ENCODE results near the gene RTKN2. TPM values are rescaled to one million over a fixed set of nuclear protein-coding genes. Genes with fewer than 3 reads are reported as not detected.

The RTKN2 gene
- total and polyA plus RNA-seq, 2 of the 4 experiments (the other 2 are of a cell fraction), result 0.75 to 0.90 TPM

DNA sequence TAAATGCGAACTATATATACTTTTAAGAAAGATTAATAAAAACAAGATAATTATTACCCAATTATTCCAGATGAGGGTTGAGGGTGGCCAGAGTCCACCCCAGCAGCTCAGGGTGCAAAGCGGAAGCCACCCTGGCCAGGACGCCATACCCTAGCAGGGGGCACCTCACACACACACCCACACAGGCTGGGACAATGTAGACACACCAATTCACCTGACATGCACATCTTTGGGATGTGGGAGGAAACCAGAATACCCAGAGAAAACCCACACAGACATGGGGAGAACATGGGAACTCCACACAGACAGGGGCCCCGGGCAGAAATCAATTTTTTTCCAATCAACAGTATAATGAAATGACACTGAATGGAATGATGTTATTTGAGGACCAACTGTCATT lies 86.0 kb downstream of the RTKN2 start:
- Histone ChIP-seq H3K9ac (ENCODE audit: low read depth, low read length) (no peak overlapping the region), H3K9me3 (ENCODE audit: control insufficient read depth, insufficient read depth, low read length) (peaks cover 3% of the 10 kb centered on the region), H3K27ac (ENCODE audit: insufficient read depth, low read length) (no peak overlapping the region), H3K18ac (ENCODE audit: low read depth, low read length) (no peak overlapping the region), H2BK5ac (ENCODE audit: low read depth, low read length, poor library complexity, severe bottlenecking) (no peak overlapping the region), H3K56ac (ENCODE audit: extremely low read depth, insufficient read depth, low read length) (no peak overlapping the region), H3K23ac (ENCODE audit: low read depth, low read length) (no peak overlapping the region), H2BK20ac (ENCODE audit: low read depth, low read length) (no peak overlapping the region), H2AFZ (replicated peaks; ENCODE audit: low read length, poor library complexity) (no peak overlapping the region), H3K14ac (replicated peaks; ENCODE audit: low read depth, low read length) (no peak overlapping the region), H2AK9ac (replicated peaks; ENCODE audit: low read depth, low read length, poor library complexity) (no peak overlapping the region), H3K27me3 (ENCODE audit: control insufficient read depth, insufficient read depth, low read length) (no peaks in the 10 kb centered on the region), H4K5ac (ENCODE audit: low read depth, low read length) (no peak overlapping the region), H2AK5ac (ENCODE audit: low read depth, low read length) (no peak overlapping the region), H3K9me1 (ENCODE audit: insufficient read depth, low read length) (no peaks in the 10 kb centered on the region), H4K20me1 (ENCODE audit: insufficient read depth, low read length) (no peaks in the 10 kb centered on the region), H3K36me3 (ENCODE audit: control insufficient read depth, insufficient read depth, low read length) (no peaks in the 10 kb centered on the region), H2BK120ac (ENCODE audit: low read depth, low read length) (no peak overlapping the region), H2BK15ac (ENCODE audit: low read depth, low read length) (no peak overlapping the region), H3K4me3 (ENCODE audit: insufficient read depth, low read depth, low read length) (no peak overlapping the region), H3K4ac (ENCODE audit: low read depth, low read length) (no peak overlapping the region), H3K4me1 (ENCODE audit: control insufficient read depth, insufficient read depth, low read length) (no peaks in the 10 kb centered on the region; the same call in 1 of the 2 replicates), H3K79me1 (ENCODE audit: low read depth in 1 of 2, low read length in 2 of 2) (no peaks in the 10 kb centered on the region), H4K8ac (ENCODE audit: low read depth in 2 of 2, low read length in 2 of 2) (no peak overlapping the region), H3K4me2 (ENCODE audit: low read depth, low read length) (no peak overlapping the region), H4K91ac (ENCODE audit: insufficient read depth, low read depth, low read length) (no peak overlapping the region)
- ChIA-PET CTCF (no interaction called here), POLR2A (ENCODE audit: unreplicated experiment) (no interaction called here)
- dilution Hi-C loops (cut with HindIII; ENCODE audit: low sequenced_read_pairs, unreplicated experiment), result no loop called here
- intact Hi-C loops (cut with micrococcal nuclease), result no loop called here
- DNase-seq (no peak), ATAC-seq (ENCODE audit: low read depth) (no peak)
- in situ Hi-C loops (cut with MboI; ENCODE audit: low sequenced_read_pairs), result no loop called here
- no TSS peak for BruUV-seq (replicated peaks)
- TF ChIP-seq, protein P1, sequence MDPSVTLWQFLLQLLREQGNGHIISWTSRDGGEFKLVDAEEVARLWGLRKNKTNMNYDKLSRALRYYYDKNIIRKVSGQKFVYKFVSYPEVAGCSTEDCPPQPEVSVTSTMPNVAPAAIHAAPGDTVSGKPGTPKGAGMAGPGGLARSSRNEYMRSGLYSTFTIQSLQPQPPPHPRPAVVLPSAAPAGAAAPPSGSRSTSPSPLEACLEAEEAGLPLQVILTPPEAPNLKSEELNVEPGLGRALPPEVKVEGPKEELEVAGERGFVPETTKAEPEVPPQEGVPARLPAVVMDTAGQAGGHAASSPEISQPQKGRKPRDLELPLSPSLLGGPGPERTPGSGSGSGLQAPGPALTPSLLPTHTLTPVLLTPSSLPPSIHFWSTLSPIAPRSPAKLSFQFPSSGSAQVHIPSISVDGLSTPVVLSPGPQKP (IDR thresholded peaks at IDR 0.05; ENCODE audit: borderline replicate concordance, low read depth, low read length), result no peak
- no peak for TF ChIP-seq RFX5 (IDR thresholded peaks at IDR 0.05; ENCODE audit: low read depth, low read length)
- no peak for TF ChIP-seq BHLHE40 (IDR thresholded peaks at IDR 0.05; ENCODE audit: low read depth, low read length)
- TF ChIP-seq CEBPB (IDR thresholded peaks at IDR 0.05; ENCODE audit: low read depth, low read length), result no peak
- no CpG with 5 or more reads among the region's 4 CpGs for WGBS, 2 experiments (ENCODE audit: extremely low coverage in 2 of 2, insufficient read length in 1 of 2)

Data from IMR-90 (cell line).